Mucosa of descending colon (tissue), 3 donors: ENCODE data around the gene ZDHHC16. TPM values are rescaled to one million over a fixed set of nuclear protein-coding genes. Genes with fewer than 3 reads are reported as not detected.

Experiments used
- ATAC-seq: fragments of 200-7000 bp; cut with Tn5 transposase; one replicate; pipeline ENCODE4 v1.9.1; 2020; ENCODE audit warnings: mild to moderate bottlenecking, moderate library complexity
- DNase-seq, 3 donors: peaks; one replicate each; pipeline ENCODE4 v3.0.0-alpha.2; 2020
- H3K36me3 ChIP-seq: fragments of 200-600 bp; one replicate; pipeline ENCODE4 v1.8.0; 2021; ENCODE audit warnings: low read depth, mild to moderate bottlenecking
- H3K4me1 ChIP-seq: fragments of 200-600 bp; one replicate; pipeline ENCODE4 v1.8.0; 2021; ENCODE audit warnings: low read depth, mild to moderate bottlenecking
- H3K4me3 ChIP-seq: fragments of 200-600 bp; one replicate; pipeline ENCODE4 v1.8.0; 2021; ENCODE audit warnings: mild to moderate bottlenecking
- H3K9me3 ChIP-seq: fragments of 200-600 bp; one replicate; pipeline ENCODE4 v1.8.0; 2021; ENCODE audit warnings: mild to moderate bottlenecking
- intact Hi-C, 2 donors: fragments of 100-400 bp; cut with DNase I in 1 of 2; cut with micrococcal nuclease in 1 of 2; formaldehyde crosslinking; loops; one replicate each; pipeline versions ENCODE4 v1.11.0 to v1.11.1; 2022; cut with DNase I, micrococcal nuclease
- total RNA-seq, 3 donors: library from RNA; stranded (reverse); fragmentation: NEBNext Ultra II Directional in 2 of 3; extraction: Animal tissue kit (Norgen Biotek cat#: 25700) in 2 of 3; gene quantifications; one replicate each; pipeline versions ENCODE4 v1.2.1 to v1.2.4, GENCODE V29; 2021 to 2023
- TF ChIP-seq, protein P1 (sequence below): fragments of 200-600 bp; IDR thresholded peaks from one replicate; pipeline ENCODE4 v1.8.0; 2022; ENCODE audit warnings: antibody characterized with exemption, mild to moderate bottlenecking
- donor health status: DM: no; HTN: no; CAD: no; lungs with moderate emphysema.
- donor health status: DM: no; HTN: no; CAD: no.
- donor health status: DM: no; HTN: yes; CAD: no.

The ZDHHC16 gene
- total RNA-seq, 3 donors from 2014 or later, result 28.8 to 37.0 (median 29.5) TPM

DNA sequence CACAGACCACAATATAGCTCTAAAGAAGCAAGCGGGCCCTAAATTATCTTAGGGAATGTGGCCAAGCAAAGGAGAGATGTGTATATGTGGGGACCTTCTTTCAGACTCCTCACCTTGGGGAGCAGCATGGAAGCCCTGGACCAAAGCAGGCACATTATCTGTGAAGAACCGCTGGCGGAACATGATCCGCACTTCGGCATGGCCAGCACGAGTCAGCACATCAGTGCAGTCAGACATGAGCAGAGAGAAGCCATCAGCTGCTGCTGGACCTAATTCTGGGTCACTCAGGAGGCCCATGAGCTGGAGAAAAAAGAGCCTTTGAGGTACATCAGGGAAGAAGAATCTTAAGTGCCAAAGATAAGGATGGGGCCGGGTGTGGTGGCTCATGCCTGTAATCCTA is 14.0 kb downstream of the ZDHHC16 start:
- ATAC-seq (no peak), DNase-seq (no peak)
- intact Hi-C loops, result loop anchor here (10.0 kb wide), 1 partner anchor 95 kb away; no protein-coding TSS in a partner anchor
- TF ChIP-seq, protein P1, sequence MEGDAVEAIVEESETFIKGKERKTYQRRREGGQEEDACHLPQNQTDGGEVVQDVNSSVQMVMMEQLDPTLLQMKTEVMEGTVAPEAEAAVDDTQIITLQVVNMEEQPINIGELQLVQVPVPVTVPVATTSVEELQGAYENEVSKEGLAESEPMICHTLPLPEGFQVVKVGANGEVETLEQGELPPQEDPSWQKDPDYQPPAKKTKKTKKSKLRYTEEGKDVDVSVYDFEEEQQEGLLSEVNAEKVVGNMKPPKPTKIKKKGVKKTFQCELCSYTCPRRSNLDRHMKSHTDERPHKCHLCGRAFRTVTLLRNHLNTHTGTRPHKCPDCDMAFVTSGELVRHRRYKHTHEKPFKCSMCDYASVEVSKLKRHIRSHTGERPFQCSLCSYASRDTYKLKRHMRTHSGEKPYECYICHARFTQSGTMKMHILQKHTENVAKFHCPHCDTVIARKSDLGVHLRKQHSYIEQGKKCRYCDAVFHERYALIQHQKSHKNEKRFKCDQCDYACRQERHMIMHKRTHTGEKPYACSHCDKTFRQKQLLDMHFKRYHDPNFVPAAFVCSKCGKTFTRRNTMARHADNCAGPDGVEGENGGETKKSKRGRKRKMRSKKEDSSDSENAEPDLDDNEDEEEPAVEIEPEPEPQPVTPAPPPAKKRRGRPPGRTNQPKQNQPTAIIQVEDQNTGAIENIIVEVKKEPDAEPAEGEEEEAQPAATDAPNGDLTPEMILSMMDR, result no peak
- Histone ChIP-seq H3K4me3 (no peak overlapping the region), H3K36me3 (peaks cover 5% of the 10 kb centered on the region), H3K9me3 (no peaks in the 10 kb centered on the region), H3K4me1 (no peaks in the 10 kb centered on the region)

DNA sequence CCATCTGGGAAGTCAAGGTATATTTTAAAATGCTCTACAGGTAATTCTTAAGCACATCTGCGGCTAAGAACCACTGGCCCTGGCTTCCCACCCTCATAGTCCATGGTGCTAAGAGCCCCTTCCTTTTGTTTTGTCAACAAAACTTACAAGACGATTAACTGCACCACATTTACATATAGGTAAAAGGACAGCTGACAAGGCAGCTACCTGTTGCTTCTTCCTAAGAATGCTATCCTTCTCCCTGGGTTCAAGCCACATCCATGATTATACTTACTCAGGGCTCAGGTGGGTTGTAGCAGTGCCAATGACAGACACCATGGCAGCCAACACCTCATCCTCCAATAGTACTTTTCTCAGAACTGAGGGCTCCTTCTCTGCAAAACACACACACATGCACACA is 16.3 kb downstream of the ZDHHC16 start:
- Histone ChIP-seq H3K9me3 (no peaks in the 10 kb centered on the region), H3K36me3 (peaks cover 5% of the 10 kb centered on the region), H3K4me3 (no peak overlapping the region), H3K4me1 (no peaks in the 10 kb centered on the region)
- intact Hi-C loops, result loop anchor here (10.0 kb wide), 1 partner anchor 92 kb away; no protein-coding TSS in a partner anchor
- DNase-seq (no peak), ATAC-seq (no peak)
- TF ChIP-seq, protein P1, result no peak

DNA sequence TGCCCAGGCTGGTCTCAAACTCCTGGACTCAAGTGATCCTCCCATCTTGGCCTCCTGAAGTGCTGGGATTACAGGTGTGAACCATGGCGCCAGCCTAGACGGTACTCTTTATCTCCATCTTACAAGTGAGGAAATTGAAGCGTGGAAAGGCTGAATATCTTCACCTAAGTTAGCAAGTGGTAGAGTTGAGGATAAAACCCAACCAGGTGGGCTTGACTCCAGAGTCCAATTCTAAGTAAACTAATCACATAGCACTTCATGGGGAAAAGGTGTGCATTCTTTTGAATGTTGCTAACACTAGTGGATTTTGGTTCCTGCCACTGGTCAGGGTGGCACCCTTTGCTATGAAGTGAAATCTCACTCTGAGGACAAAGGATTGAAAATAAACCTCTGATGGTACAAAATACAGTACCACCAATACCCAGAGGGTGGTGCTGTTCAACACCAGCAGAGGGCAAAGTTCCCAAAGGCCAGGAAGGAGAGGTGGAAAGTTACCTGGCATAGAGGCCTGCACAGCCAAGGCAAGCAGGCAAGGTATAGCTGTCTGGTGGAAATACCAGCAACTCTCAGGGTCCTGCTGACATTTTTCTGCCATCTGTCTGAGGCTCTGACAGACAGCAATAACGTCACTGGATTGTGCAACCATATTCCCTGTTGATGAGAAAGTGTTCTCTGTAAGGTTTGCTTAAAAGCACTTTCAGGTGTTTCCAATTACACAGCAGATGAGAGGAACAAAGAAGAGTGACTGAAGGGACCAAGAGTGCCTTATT is 17.6 kb downstream of the ZDHHC16 start:
- no peaks in the 10 kb centered on the region for H3K9me3 ChIP-seq
- peak; percentile 94 for ATAC-seq
- no peaks in the 10 kb centered on the region for H3K4me1 ChIP-seq
- intact Hi-C loops, result loop anchor here (10.0 kb wide), 1 partner anchor 91 kb away; no protein-coding TSS in a partner anchor
- H3K36me3 ChIP-seq, result peaks cover 5% of the 10 kb centered on the region
- TF ChIP-seq, protein P1, result peak; percentile 54
- peak in 1 of 3 donors; percentile 76 for DNase-seq
- no peak overlapping the region for H3K4me3 ChIP-seq

DNA sequence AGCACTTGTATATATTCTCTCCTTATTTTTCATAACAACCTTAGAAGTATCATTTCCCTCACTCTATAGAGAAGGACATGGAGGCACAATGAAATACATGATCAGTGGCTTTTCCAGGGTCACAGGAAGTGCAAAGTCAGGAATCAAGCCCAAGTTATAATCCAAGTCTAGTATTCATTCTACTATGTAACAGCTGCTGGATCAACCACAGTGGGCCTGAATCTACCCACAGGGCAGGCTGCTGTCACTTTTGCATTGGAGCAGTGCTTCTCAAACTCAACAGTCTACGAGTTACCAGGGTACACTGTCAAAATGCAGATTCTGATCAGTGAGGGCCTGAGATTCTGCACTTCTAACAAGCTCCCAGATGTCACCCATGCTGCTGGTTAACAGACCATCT is 18.3 kb downstream of the ZDHHC16 start:
- Histone ChIP-seq H3K36me3 (peaks cover 2% of the 10 kb centered on the region), H3K4me3 (no peak overlapping the region), H3K9me3 (no peaks in the 10 kb centered on the region), H3K4me1 (no peaks in the 10 kb centered on the region)
- ATAC-seq (no peak), DNase-seq (no peak)
- intact Hi-C loops, result loop anchor here (10.0 kb wide), 1 partner anchor 91 kb away; no protein-coding TSS in a partner anchor
- TF ChIP-seq, protein P1, result no peak

DNA sequence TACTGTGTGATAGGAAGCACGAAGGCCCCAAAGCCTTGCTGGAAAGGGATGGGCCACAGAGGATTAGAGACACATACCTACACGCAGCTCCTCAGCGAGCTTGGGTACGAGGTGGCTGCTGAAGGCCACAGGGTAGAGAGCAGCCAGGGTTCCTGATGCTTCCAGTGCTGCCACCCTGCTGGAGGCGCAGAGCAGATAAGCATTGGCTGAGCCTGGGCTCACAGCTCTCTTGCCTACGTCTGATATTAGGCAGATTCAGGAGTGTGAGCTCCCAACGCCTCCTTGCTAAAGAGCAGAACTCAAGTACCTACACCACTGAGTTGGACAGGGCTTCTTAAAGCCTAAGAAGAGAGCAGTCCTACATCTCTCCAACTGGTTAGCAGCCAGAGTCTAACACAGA is 20.0 kb downstream of the ZDHHC16 start:
- no peaks in the 10 kb centered on the region for H3K4me1 ChIP-seq
- H3K4me3 ChIP-seq, result no peak overlapping the region
- TF ChIP-seq, protein P1, result no peak
- ATAC-seq (no peak), DNase-seq (no peak)
- H3K9me3 ChIP-seq, result no peaks in the 10 kb centered on the region
- intact Hi-C loops, result loop anchor here (10.0 kb wide), 1 partner anchor 89 kb away; no protein-coding TSS in a partner anchor
- H3K36me3 ChIP-seq, result peaks cover 7% of the 10 kb centered on the region
